SK-N-SH (cell line): Measurements from ENCODE around the gene DDX21. TPM values are rescaled to one million over a fixed set of nuclear protein-coding genes. Genes with fewer than 3 reads are reported as not detected.

Experiments used
- CTCF ChIA-PET: fragments of 300-600, 350-600 bp; formaldehyde crosslinking; extraction: SDS; loops from one replicate; lab custom pipeline; 2021; lab: Yijun Ruan, JAX
- POLR2A ChIA-PET: fragments of 350-600 bp; sonication (Branson Sonifier 250); formaldehyde crosslinking; extraction: SDS; loops from one replicate; lab custom pipeline; 2020; ENCODE audit warnings: antibody characterized with exemption, inconsistent platforms; lab: Yijun Ruan, JAX
- DNase-seq: peaks from one replicate; pipeline ENCODE4 v3.0.0; 2012
- H2AFZ ChIP-seq: fragments of 200-600 bp; sonication (generic); 2 replicates; pipeline ENCODE4 v1.8.1; 2016; ENCODE audit warnings: antibody characterized with exemption, mild to moderate bottlenecking, low read depth
- H3F3A ChIP-seq: fragments of 200-600 bp; sonication (generic); replicated peaks from 2 replicates; pipeline ENCODE3; 2016; ENCODE audit warnings: antibody characterized with exemption, mild to moderate bottlenecking; ENCODE audit not compliant: insufficient read depth
- H3K27ac ChIP-seq, 2 experiments: fragments of 200-500 bp in 1 of 2; fragments of 200-600 bp in 1 of 2; sonication (Bioruptor generic) in 1 of 2; sonication (generic), shearing (Covaris generic) in 1 of 2; 2 replicates each; pipeline versions ENCODE4 v1.5.1 to v1.6.1; 2014 to 2016; ENCODE audit warnings: low read depth in 2 of 2, inconsistent platforms in 1 of 2, low read length in 1 of 2, mild to moderate bottlenecking in 1 of 2, mixed read lengths in 1 of 2
- H3K27me3 ChIP-seq: fragments of 200-600 bp; sonication (generic), shearing (Covaris generic); 2 replicates; pipeline ENCODE4 v1.6.1; 2016; ENCODE audit warnings: mixed run types; ENCODE audit not compliant: insufficient read depth
- H3K36me3 ChIP-seq, 2 experiments: fragments of 200-500 bp in 1 of 2; fragments of 200-600 bp in 1 of 2; sonication (Bioruptor generic) in 1 of 2; sonication (generic) in 1 of 2; replicated peaks in 1 of 2; 2 replicates each; pipeline versions ENCODE3 to v1.5.1; 2014 to 2016; ENCODE audit warnings: low read length in 1 of 2, mild to moderate bottlenecking in 1 of 2; ENCODE audit not compliant: insufficient read depth in 2 of 2, control insufficient read depth in 1 of 2
- H3K4me1 ChIP-seq, 2 experiments: fragments of 200-500 bp in 1 of 2; fragments of 200-600 bp in 1 of 2; sonication (Bioruptor generic) in 1 of 2; sonication (generic), shearing (Covaris generic) in 1 of 2; 2 replicates each; pipeline versions ENCODE4 v1.5.1 to v1.6.1; 2014 to 2016; ENCODE audit warnings: low read depth in 1 of 2, low read length in 1 of 2, mixed run types in 1 of 2; ENCODE audit not compliant: insufficient read depth in 2 of 2, control insufficient read depth in 1 of 2
- H3K4me2 ChIP-seq: fragments of 200-600 bp; sonication (generic), shearing (Covaris generic); 2 replicates; pipeline ENCODE4 v1.6.1; 2017; ENCODE audit warnings: mixed run types
- H3K4me3 ChIP-seq, 2 experiments: fragments of 200-500 bp in 1 of 2; fragments of 200-600 bp in 1 of 2; sonication (Bioruptor generic) in 1 of 2; sonication (generic), shearing (Covaris generic) in 1 of 2; 2 replicates each; pipeline versions ENCODE4 v1.5.1 to v1.8.1; 2014 to 2016; ENCODE audit warnings: low read depth in 2 of 2, inconsistent platforms in 1 of 2, low read length in 1 of 2, mild to moderate bottlenecking in 1 of 2, mixed read lengths in 1 of 2, moderate library complexity in 1 of 2
- H3K79me2 ChIP-seq: fragments of 200-600 bp; sonication (generic); 2 replicates; pipeline ENCODE4 v1.8.1; 2017; ENCODE audit warnings: mild to moderate bottlenecking; ENCODE audit not compliant: insufficient read depth
- H3K9ac ChIP-seq: fragments of 200-600 bp; sonication (generic); 2 replicates; pipeline ENCODE4 v1.6.1; 2017; ENCODE audit warnings: mixed run types
- H3K9me2 ChIP-seq: fragments of 200-600 bp; sonication (generic); 2 replicates; pipeline ENCODE4 v1.6.1; 2017; ENCODE audit warnings: mixed run types
- H3K9me3 ChIP-seq: fragments of 200-600 bp; sonication (generic); 2 replicates; pipeline ENCODE4 v1.6.1; 2017; ENCODE audit warnings: mixed run types, mild to moderate bottlenecking, moderate library complexity
- H4K20me1 ChIP-seq: fragments of 200-600 bp; sonication (generic); 2 replicates; pipeline ENCODE4 v1.6.1; 2017; ENCODE audit warnings: mild to moderate bottlenecking, mixed run types; ENCODE audit not compliant: insufficient read depth
- ELF1 ChIP-seq: IDR thresholded peaks from 2 replicates; pipeline ENCODE4 v1.4.0; 2012
- FOSL2 ChIP-seq: IDR thresholded peaks from 2 replicates; pipeline ENCODE4 v1.4.0; 2012; ENCODE audit warnings: low read depth, mild to moderate bottlenecking, moderate library complexity, borderline replicate concordance
- FOXM1 ChIP-seq: IDR thresholded peaks from 2 replicates; pipeline ENCODE4 v1.4.0; 2012; ENCODE audit warnings: low read depth, mild to moderate bottlenecking
- GABPA ChIP-seq: IDR thresholded peaks from 2 replicates; pipeline ENCODE4 v1.4.0; 2012; ENCODE audit warnings: low read depth, mild to moderate bottlenecking
- JUND ChIP-seq: IDR thresholded peaks from 2 replicates; pipeline ENCODE4 v1.4.0; 2012
- MEF2A ChIP-seq: IDR thresholded peaks from 2 replicates; pipeline ENCODE4 v1.4.0; 2012; ENCODE audit warnings: low read depth, borderline replicate concordance
- MXI1 ChIP-seq: IDR thresholded peaks from 2 replicates; pipeline ENCODE4 v1.6.1; 2012; ENCODE audit warnings: mild to moderate bottlenecking, low read depth, low read length, improper control_type of control experiment
- NRF1 ChIP-seq: IDR thresholded peaks from 2 replicates; pipeline ENCODE4 v1.6.1; 2012; ENCODE audit warnings: low read depth, mild to moderate bottlenecking, low read length
- POLR2AphosphoS5 ChIP-seq: IDR thresholded peaks from 2 replicates; pipeline ENCODE4 v1.6.1; 2012; ENCODE audit warnings: low read depth, low read length
- RAD21 ChIP-seq: IDR thresholded peaks from 2 replicates; pipeline ENCODE4 v1.6.1; 2012; ENCODE audit warnings: mild to moderate bottlenecking, low read length
- RCOR1 ChIP-seq: fragments of 150-350 bp; IDR thresholded peaks from 2 replicates; pipeline ENCODE4 v1.6.1; 2017; ENCODE audit warnings: antibody characterized with exemption, low read length
- RFX5 ChIP-seq: IDR thresholded peaks from 2 replicates; pipeline ENCODE4 v1.6.1; 2012; ENCODE audit warnings: mild to moderate bottlenecking, improper control_type of control experiment, low read length
- SIN3A ChIP-seq: IDR thresholded peaks from 2 replicates; pipeline ENCODE4 v1.6.1; 2012; ENCODE audit warnings: low read depth, mild to moderate bottlenecking, low read length, moderate library complexity, borderline replicate concordance
- TAF1 ChIP-seq: IDR thresholded peaks from 2 replicates; pipeline ENCODE4 v1.6.1; 2012; ENCODE audit warnings: low read depth, mild to moderate bottlenecking, low read length, moderate library complexity, borderline replicate concordance
- TCF12 ChIP-seq: IDR thresholded peaks from 2 replicates; pipeline ENCODE4 v1.4.0; 2012
- TEAD4 ChIP-seq: IDR thresholded peaks from 2 replicates; pipeline ENCODE4 v1.4.0; 2012; ENCODE audit warnings: mild to moderate bottlenecking, borderline replicate concordance; ENCODE audit not compliant: insufficient read depth
- YY1 ChIP-seq: IDR thresholded peaks from 2 replicates; pipeline ENCODE4 v1.4.0; 2012; ENCODE audit warnings: low read depth, mild to moderate bottlenecking
- WGBS: methylation state at CpG from one replicate; pipeline ENCODE4 v1.1.6; 2017; ENCODE audit warnings: low lambda C conversion rate; 5-methylcytosine and 5-hydroxymethylcytosine counted together
- polyA plus RNA-seq, 3 experiments: library from polyadenylated mRNA; depleted of rRNA; stranded (reverse); fragments of >200 nt; gene quantifications; 2 replicates each; pipeline ENCODE4 v1.2.3, GENCODE V29; 2012
- TF ChIP-seq, protein P1 (sequence below): IDR thresholded peaks from 2 replicates; pipeline ENCODE4; 2012
- TF ChIP-seq, protein P2 (sequence below): fragments of 200-600 bp; sonication (generic); IDR thresholded peaks from 2 replicates; pipeline ENCODE4 v1.6.1; 2017; ENCODE audit warnings: antibody characterized with exemption, mild to moderate bottlenecking, moderate library complexity
- TF ChIP-seq, protein P3 (sequence below): fragments of 150-350 bp; IDR thresholded peaks from 2 replicates; pipeline ENCODE4 v1.6.1; 2017; ENCODE audit warnings: antibody characterized with exemption, low read length, low read depth, borderline replicate concordance

The DDX21 gene
- polyA plus RNA-seq, 1 of the 3 experiments (the other 2 are of a cell fraction): 40.1 TPM

DNA sequence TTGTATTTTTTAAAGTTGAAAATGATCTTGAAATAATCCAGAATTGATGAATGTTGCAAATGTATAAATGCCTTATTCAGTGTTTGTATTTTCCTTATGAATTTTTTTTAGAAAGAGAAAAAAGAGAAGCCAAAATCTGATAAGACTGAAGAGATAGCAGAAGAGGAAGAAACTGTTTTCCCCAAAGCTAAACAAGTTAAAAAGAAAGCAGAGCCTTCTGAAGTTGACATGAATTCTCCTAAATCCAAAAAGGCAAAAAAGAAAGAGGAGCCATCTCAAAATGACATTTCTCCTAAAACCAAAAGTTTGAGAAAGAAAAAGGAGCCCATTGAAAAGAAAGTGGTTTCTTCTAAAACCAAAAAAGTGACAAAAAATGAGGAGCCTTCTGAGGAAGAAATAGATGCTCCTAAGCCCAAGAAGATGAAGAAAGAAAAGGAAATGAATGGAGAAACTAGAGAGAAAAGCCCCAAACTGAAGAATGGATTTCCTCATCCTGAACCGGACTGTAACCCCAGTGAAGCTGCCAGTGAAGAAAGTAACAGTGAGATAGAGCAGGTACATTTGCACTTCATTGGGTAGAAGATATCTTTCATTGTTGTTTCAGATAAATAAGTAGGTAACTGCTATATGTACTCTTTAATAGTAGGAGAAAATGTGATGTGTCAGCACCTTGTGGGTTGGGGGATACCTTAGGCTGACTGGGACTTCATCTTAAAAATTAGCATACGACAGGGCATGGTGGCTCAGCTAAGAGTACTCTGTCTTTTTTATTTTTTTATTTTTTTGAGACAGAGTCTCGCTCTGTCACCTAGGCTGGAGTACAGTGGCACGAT is 3.9 kb downstream of the DDX21 start:
- Histone ChIP-seq H2AFZ (no peak overlapping the region), H3K9me3 (no peaks in the 10 kb centered on the region), H3K27ac (no peak overlapping the region), H3F3A (peaks cover 19% of the 10 kb centered on the region), H3K36me3 (peaks cover 44 to 58% of the 10 kb centered on the region in 2 experiments), H3K79me2 (peaks cover 89% of the 10 kb centered on the region), H3K4me1 (peaks cover 0 to 6% of the 10 kb centered on the region in 2 experiments; a peak in 2 of 4 replicates), H3K4me3 (no peak overlapping the region), H4K20me1 (peaks cover 58% of the 10 kb centered on the region), H3K4me2 (no peak overlapping the region), H3K9me2 (no peaks in the 10 kb centered on the region), H3K9ac (no peak overlapping the region), H3K27me3 (no peaks in the 10 kb centered on the region)
- TF ChIP-seq TCF12 (no peak), FOXM1 (no peak), MXI1 (no peak), TAF1 (no peak), GABPA (no peak), YY1 (no peak), POLR2AphosphoS5 (no peak), ELF1 (no peak), SIN3A (no peak), RAD21 (no peak)
- TF ChIP-seq, protein P1, sequence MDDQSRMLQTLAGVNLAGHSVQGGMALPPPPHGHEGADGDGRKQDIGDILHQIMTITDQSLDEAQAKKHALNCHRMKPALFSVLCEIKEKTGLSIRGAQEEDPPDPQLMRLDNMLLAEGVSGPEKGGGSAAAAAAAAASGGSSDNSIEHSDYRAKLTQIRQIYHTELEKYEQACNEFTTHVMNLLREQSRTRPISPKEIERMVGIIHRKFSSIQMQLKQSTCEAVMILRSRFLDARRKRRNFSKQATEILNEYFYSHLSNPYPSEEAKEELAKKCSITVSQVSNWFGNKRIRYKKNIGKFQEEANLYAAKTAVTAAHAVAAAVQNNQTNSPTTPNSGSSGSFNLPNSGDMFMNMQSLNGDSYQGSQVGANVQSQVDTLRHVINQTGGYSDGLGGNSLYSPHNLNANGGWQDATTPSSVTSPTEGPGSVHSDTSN: no peak
- ChIA-PET CTCF (no interaction called here), POLR2A (no interaction called here)
- DNase-seq: no peak
- WGBS: 91% methylated on average over 4 of the region's 4 CpGs

DNA sequence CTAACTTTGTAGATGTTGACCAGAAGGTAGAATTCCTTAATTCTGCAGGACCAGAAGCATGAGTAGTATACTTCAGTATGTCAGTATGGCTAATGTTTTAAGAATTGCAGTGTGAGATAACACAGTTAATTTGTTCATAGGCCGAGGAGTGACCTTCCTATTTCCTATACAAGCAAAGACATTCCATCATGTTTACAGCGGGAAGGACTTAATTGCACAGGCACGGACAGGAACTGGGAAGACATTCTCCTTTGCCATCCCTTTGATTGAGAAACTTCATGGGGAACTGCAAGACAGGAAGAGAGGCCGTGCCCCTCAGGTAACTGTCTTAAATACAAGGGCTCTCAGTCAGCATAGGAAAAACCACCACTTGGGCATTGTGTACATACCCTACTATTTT is 7.2 kb downstream of the DDX21 start:
- no peak for DNase-seq
- CTCF ChIA-PET: interaction anchor here (1.2 kb wide), 1 partner anchor 18 kb away, joined by 4 read pairs; no protein-coding TSS in a partner anchor
- TF ChIP-seq RFX5: no peak
- TF ChIP-seq, protein P2, sequence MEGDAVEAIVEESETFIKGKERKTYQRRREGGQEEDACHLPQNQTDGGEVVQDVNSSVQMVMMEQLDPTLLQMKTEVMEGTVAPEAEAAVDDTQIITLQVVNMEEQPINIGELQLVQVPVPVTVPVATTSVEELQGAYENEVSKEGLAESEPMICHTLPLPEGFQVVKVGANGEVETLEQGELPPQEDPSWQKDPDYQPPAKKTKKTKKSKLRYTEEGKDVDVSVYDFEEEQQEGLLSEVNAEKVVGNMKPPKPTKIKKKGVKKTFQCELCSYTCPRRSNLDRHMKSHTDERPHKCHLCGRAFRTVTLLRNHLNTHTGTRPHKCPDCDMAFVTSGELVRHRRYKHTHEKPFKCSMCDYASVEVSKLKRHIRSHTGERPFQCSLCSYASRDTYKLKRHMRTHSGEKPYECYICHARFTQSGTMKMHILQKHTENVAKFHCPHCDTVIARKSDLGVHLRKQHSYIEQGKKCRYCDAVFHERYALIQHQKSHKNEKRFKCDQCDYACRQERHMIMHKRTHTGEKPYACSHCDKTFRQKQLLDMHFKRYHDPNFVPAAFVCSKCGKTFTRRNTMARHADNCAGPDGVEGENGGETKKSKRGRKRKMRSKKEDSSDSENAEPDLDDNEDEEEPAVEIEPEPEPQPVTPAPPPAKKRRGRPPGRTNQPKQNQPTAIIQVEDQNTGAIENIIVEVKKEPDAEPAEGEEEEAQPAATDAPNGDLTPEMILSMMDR: no peak
- no peak for TF ChIP-seq FOSL2
- TF ChIP-seq POLR2AphosphoS5: no peak
- no peak for TF ChIP-seq MEF2A
- no peak for TF ChIP-seq TEAD4
- no peak for TF ChIP-seq TAF1
- no peak for TF ChIP-seq NRF1
- TF ChIP-seq TCF12: no peak
- TF ChIP-seq, protein P1: no peak
- no peak for TF ChIP-seq JUND
- no peak for TF ChIP-seq RCOR1
- TF ChIP-seq MXI1: no peak
- TF ChIP-seq, protein P3, sequence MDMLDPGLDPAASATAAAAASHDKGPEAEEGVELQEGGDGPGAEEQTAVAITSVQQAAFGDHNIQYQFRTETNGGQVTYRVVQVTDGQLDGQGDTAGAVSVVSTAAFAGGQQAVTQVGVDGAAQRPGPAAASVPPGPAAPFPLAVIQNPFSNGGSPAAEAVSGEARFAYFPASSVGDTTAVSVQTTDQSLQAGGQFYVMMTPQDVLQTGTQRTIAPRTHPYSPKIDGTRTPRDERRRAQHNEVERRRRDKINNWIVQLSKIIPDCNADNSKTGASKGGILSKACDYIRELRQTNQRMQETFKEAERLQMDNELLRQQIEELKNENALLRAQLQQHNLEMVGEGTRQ: no peak
- TF ChIP-seq FOXM1: no peak
- peaks cover 71 to 88% of the 10 kb centered on the region in 2 experiments for H3K36me3 ChIP-seq
- peaks cover 3% of the 10 kb centered on the region for H3F3A ChIP-seq
- POLR2A ChIA-PET: no interaction called here
- whole genome bisulfite sequencing: 94% methylated on average over 4 of the region's 4 CpGs
- no peak overlapping the region for H3K4me3 ChIP-seq
- H3K27ac ChIP-seq: no peak overlapping the region
- peaks cover 47% of the 10 kb centered on the region for H4K20me1 ChIP-seq
- peaks cover 0 to 4% of the 10 kb centered on the region in 2 experiments; a peak in 2 of 4 replicates for H3K4me1 ChIP-seq
- no peak overlapping the region for H3K9ac ChIP-seq
- no peak overlapping the region for H2AFZ ChIP-seq
- H3K4me2 ChIP-seq: no peak overlapping the region
- no peaks in the 10 kb centered on the region for H3K9me3 ChIP-seq
- no peaks in the 10 kb centered on the region for H3K9me2 ChIP-seq
- H3K27me3 ChIP-seq: no peaks in the 10 kb centered on the region
- H3K79me2 ChIP-seq: peaks cover 97% of the 10 kb centered on the region
